Psoas muscle (tissue), 8 donors: ENCODE measurements around the gene UBXN1. TPM values are rescaled to one million over a fixed set of nuclear protein-coding genes. Genes with fewer than 3 reads are reported as not detected.
A peak's percentile ranks its signal among the peaks of the same experiment; 100 is the strongest.

ENCODE experiments used
- ATAC-seq, 4 donors: fragments of 200-7000 bp; cut with Tn5 transposase; one replicate each; pipeline ENCODE4 v1.9.1; 2020; ENCODE audit warnings: moderate library complexity in 3 of 4, mild to moderate bottlenecking in 2 of 4
- DNase-seq, 2 donors: peaks; one replicate each; pipeline ENCODE4 v3.0.0-alpha.2; 2020
- H3K27ac ChIP-seq: fragments of 200-600 bp; one replicate; pipeline ENCODE4 v1.8.0; 2022
- H3K27me3 ChIP-seq, 3 donors: fragments of 200-600 bp in 1 of 3; one replicate each; pipeline versions ENCODE4 v1.6.1 to v1.8.0; 2013 to 2022; ENCODE audit warnings: low read length in 2 of 3, mild to moderate bottlenecking in 2 of 3, moderate library complexity in 1 of 3; ENCODE audit not compliant: insufficient read depth in 3 of 3
- H3K36me3 ChIP-seq, 2 donors: fragments of 200-600 bp in 1 of 2; one replicate each; pipeline versions ENCODE4 v1.6.1 to v1.8.0; 2013 to 2022; ENCODE audit warnings: low read depth in 1 of 2, mild to moderate bottlenecking in 1 of 2, moderate library complexity in 1 of 2; ENCODE audit not compliant: insufficient read depth in 1 of 2
- H3K4me1 ChIP-seq: fragments of 200-600 bp; one replicate; pipeline ENCODE4 v1.8.0; 2022
- H3K4me3 ChIP-seq: fragments of 200-600 bp; one replicate; pipeline ENCODE4 v1.8.0; 2022; ENCODE audit warnings: mild to moderate bottlenecking
- H3K9me3 ChIP-seq: fragments of 200-600 bp; one replicate; pipeline ENCODE4 v1.8.0; 2022
- WGBS, 3 donors: extraction: QIAGEN DNeasy Blood & Tissue Kit; methylation state at CpG; one replicate each; pipeline versions ENCODE4 v1.1.6 to v1.1.7; 2013; 5-methylcytosine and 5-hydroxymethylcytosine counted together
- intact Hi-C, 2 donors: fragments of 100-400 bp; cut with DNase I; formaldehyde crosslinking; loops; one replicate each; pipeline versions ENCODE4 v1.11.0 to v1.14.2; 2022
- polyA plus RNA-seq, 3 donors: library from polyadenylated mRNA; stranded (reverse); fragments of 200-250 nt; gene quantifications; one replicate each; pipeline ENCODE4 v1.2.3, GENCODE V29; 2013
- total RNA-seq, 4 donors: library from RNA; stranded (reverse); fragmentation: NEBNext Ultra II Directional in 2 of 4; extraction: Animal tissue kit (Norgen Biotek cat#: 25700) in 2 of 4; gene quantifications; one replicate each; pipeline versions ENCODE4 v1.2.1 to v1.2.4, GENCODE V29; 2021 to 2023
- TF ChIP-seq, protein P1 (sequence below): fragments of 200-600 bp; IDR thresholded peaks from one replicate; pipeline ENCODE4 v1.8.0; 2022; ENCODE audit warnings: antibody characterized with exemption
- donor health status: healthy with polysubstance abuse.
- donor health status: DM: no; HTN: no; CAD: no; lungs with moderate emphysema.
- donor health status: Bipolar disorder and iron deficiency.
- donor health status: healthy.
- donor health status: DM: yes; HTN: yes; CAD: no.
- donor health status: DM: no; HTN: no; CAD: no.
- donor health status: DM: no; HTN: no; CAD: no.
- donor health status: DM: yes; HTN: yes; CAD: no.

Gene UBXN1
- total and polyA plus RNA-seq, 7 donors: 102 to 376 (median 204) TPM

GRCh38 chr11:62646825-62647608, 31.9 kb downstream of the UBXN1 start:
- TF ChIP-seq, protein P1, sequence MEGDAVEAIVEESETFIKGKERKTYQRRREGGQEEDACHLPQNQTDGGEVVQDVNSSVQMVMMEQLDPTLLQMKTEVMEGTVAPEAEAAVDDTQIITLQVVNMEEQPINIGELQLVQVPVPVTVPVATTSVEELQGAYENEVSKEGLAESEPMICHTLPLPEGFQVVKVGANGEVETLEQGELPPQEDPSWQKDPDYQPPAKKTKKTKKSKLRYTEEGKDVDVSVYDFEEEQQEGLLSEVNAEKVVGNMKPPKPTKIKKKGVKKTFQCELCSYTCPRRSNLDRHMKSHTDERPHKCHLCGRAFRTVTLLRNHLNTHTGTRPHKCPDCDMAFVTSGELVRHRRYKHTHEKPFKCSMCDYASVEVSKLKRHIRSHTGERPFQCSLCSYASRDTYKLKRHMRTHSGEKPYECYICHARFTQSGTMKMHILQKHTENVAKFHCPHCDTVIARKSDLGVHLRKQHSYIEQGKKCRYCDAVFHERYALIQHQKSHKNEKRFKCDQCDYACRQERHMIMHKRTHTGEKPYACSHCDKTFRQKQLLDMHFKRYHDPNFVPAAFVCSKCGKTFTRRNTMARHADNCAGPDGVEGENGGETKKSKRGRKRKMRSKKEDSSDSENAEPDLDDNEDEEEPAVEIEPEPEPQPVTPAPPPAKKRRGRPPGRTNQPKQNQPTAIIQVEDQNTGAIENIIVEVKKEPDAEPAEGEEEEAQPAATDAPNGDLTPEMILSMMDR: no peak
- 44 to 57% (median 50%) methylated on average over 30 to 32 of the region's 32 CpGs for WGBS, 3 donors

DNA sequence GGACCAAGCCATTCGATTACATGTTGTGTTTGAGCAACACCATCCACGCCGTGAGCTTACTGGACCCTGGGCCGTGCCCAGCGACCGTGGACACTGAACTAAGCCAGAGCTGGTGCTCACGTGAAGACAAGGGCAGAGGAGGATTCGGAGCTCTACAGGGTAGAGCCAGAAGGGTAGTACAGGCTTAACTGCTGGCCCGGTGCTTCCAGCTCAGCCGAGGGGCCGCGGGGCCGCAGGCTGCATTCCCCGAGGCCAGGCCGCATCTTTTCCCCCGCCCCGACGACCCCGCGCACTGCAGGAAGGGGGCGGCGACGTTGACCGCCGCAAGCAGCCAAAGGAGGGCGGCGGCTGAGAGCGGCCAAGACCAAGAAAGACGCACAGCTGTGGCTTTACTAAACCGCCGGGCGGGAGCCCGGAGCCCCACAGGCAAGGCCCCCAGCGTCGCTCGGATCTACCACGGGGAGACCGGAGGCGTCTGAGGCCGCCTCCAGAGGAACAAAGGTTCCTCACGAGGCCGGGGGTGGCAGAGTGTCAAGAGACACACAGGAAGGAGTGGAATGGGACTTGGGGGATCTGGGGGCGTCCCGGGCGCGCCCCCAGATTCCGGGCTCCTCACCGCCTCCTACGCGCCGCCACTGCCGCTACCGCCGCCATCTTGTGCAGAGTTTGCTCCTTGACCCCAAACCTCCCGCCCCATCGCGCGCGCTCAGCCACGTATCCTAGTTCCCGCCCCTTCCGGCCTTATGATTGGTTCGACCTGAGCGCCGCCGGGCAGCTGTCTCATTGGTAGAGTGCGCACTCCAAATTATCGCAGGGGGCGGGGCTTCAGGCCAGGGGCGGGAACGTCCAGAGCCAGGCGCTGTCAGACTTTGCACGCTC, 32.7 kb downstream of the UBXN1 start, which contains the start of gene GANAB:
GANAB (minus strand) TSS at position 668 of the 879 bp plus-strand sequence; CDS start at position 654, 14 bp downstream.
- TF ChIP-seq, protein P1: no peak
- H3K27ac ChIP-seq: peak within 1 kb of the TSS; percentile 97
- peak within 1 kb of the TSS; percentile 100 for H3K4me3 ChIP-seq
- 0% methylated on average over 63 to 73 of the region's 73 CpGs for WGBS, 3 donors
- H3K4me1 ChIP-seq: peaks cover 24% of the 10 kb centered on the region
- intact Hi-C loops: no loop called here
- peak; percentile 98 to 99 (median 99) for ATAC-seq
- H3K9me3 ChIP-seq: no peaks in the 10 kb centered on the region
- H3K27me3 ChIP-seq: no peaks in the 10 kb centered on the region
- peaks cover 0 to 54% of the 10 kb centered on the region in 2 donors for H3K36me3 ChIP-seq
- DNase-seq: peak; percentile 100

More at GRCh38 chr11:62646825-62647608, 31.9 kb downstream of the UBXN1 start:
- intact Hi-C loops: no loop called here
- Histone ChIP-seq H3K27me3 (no peaks in the 10 kb centered on the region), H3K27ac (peak overlapping the region; percentile 97), H3K4me1 (peaks cover 30% of the 10 kb centered on the region), H3K36me3 (peaks cover 0 to 54% of the 10 kb centered on the region in 2 donors), H3K9me3 (no peaks in the 10 kb centered on the region), H3K4me3 (peak overlapping the region; percentile 100)
- ATAC-seq (peak in 1 of 4 donors; percentile 4), DNase-seq (no peak)

DNA sequence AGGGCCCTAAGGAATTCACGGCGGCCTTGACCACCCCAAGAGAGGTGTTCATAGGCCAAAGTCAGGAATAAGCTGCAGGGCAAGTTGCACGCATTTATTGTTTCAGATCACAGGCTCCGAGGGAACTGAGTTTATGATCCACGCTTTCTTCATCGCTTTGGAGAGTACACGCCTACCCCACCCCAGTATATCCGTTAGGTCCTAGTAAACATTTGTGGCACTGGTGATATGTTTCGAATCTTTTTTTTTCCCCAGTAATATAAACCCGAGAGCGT, 33.3 kb downstream of the UBXN1 start:
- Histone ChIP-seq H3K9me3 (no peaks in the 10 kb centered on the region), H3K36me3 (peaks cover 0 to 54% of the 10 kb centered on the region in 2 donors), H3K27me3 (no peaks in the 10 kb centered on the region), H3K4me3 (peak overlapping the region; percentile 100), H3K4me1 (peaks cover 24% of the 10 kb centered on the region), H3K27ac (peak overlapping the region; percentile 97)
- DNase-seq: no peak
- 9 to 14% (median 10%) methylated on average over 11 of the region's 11 CpGs for whole genome bisulfite sequencing, 3 donors
- TF ChIP-seq, protein P1: no peak
- ATAC-seq: no peak
- intact Hi-C loops: no loop called here

DNA sequence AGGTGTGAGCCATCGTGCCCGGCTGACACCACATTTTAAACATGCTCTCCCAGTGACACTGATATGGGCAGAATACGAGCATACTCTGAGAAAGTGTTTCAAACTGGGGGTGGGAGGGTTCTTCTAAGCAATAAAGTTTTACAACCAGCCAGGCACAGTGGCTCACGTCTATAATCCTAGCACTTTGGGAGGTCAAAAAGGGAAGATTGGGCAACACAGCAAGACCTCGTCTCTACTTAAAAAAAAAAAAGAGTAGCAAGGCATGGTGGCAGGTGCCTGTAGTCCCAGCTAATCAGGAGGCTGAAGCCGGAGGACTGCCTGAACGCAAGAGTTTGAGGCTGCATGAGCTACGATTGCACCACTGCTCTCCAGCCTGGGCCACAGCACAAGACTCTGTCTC, 34.7 kb downstream of the UBXN1 start:
- Histone ChIP-seq H3K27me3 (no peaks in the 10 kb centered on the region), H3K4me1 (peaks cover 24% of the 10 kb centered on the region), H3K9me3 (no peaks in the 10 kb centered on the region), H3K27ac (no peak overlapping the region), H3K4me3 (no peak overlapping the region), H3K36me3 (peaks cover 0 to 48% of the 10 kb centered on the region in 2 donors)
- TF ChIP-seq, protein P1: no peak
- no peak for ATAC-seq
- DNase-seq: no peak
- 75 to 82% (median 75%) methylated on average over 8 of the region's 8 CpGs for WGBS, 3 donors
- intact Hi-C loops: no loop called here
